Mesenchymal stem cell (in vitro differentiated cells and primary cell): Measurements from ENCODE around the gene ANKRD66.

Experiments
- DNase-seq: peaks from one replicate; pipeline ENCODE4 v3.0.0-alpha.2; 2013
- H2AFZ ChIP-seq: one replicate; pipeline ENCODE4 v1.6.1; 2013; ENCODE audit warnings: low read depth, mild to moderate bottlenecking, control low read depth, inconsistent platforms, low read length, moderate library complexity
- H2AK5ac ChIP-seq: 2 replicates; pipeline ENCODE4 v1.6.1; 2013; ENCODE audit warnings: low read length, moderate library complexity, mild to moderate bottlenecking, inconsistent platforms; ENCODE audit not compliant: severe bottlenecking
- H2BK120ac ChIP-seq: one replicate; pipeline ENCODE4 v1.6.1; 2013; ENCODE audit warnings: low read depth, mild to moderate bottlenecking, inconsistent platforms, low read length, moderate library complexity
- H2BK12ac ChIP-seq, 2 experiments: one replicate each; pipeline ENCODE4 v1.6.1; 2013; ENCODE audit warnings: inconsistent platforms in 2 of 2, low read length in 2 of 2, mild to moderate bottlenecking in 2 of 2, moderate library complexity in 2 of 2, control low read depth in 1 of 2
- H2BK15ac ChIP-seq: one replicate; pipeline ENCODE4 v1.6.1; 2013; ENCODE audit warnings: mild to moderate bottlenecking, low read depth, inconsistent platforms; ENCODE audit not compliant: poor library complexity, severe bottlenecking
- H2BK5ac ChIP-seq: 2 replicates; pipeline ENCODE4 v1.6.1; 2013; ENCODE audit warnings: low read depth, mild to moderate bottlenecking, low read length, control low read depth, inconsistent platforms; ENCODE audit not compliant: poor library complexity, severe bottlenecking
- H3K14ac ChIP-seq, 2 experiments: one replicate each; pipeline ENCODE4 v1.6.1; 2013; ENCODE audit warnings: inconsistent platforms in 2 of 2, low read length in 2 of 2, control low read depth in 1 of 2, mild to moderate bottlenecking in 1 of 2, moderate library complexity in 1 of 2
- H3K18ac ChIP-seq, 2 experiments: one replicate each; pipeline ENCODE4 v1.6.1; 2013; ENCODE audit warnings: inconsistent platforms in 2 of 2, low read length in 2 of 2, control low read depth in 1 of 2, low read depth in 1 of 2, mild to moderate bottlenecking in 1 of 2
- H3K23ac ChIP-seq, 2 experiments: one replicate each; pipeline ENCODE4 v1.6.1; 2013; ENCODE audit warnings: inconsistent platforms in 2 of 2, low read length in 2 of 2, mild to moderate bottlenecking in 2 of 2, moderate library complexity in 2 of 2, control low read depth in 1 of 2
- H3K27ac ChIP-seq: 2 replicates; pipeline ENCODE4 v1.5.1; 2013; ENCODE audit warnings: mild to moderate bottlenecking, moderate library complexity, low read length, control low read depth, inconsistent platforms; ENCODE audit not compliant: poor library complexity, severe bottlenecking
- H3K27me3 ChIP-seq, 2 experiments: 2 replicates each; pipeline versions ENCODE4 v1.6.1 to v1.7.0; 2013; ENCODE audit warnings: low read length in 2 of 2, mild to moderate bottlenecking in 2 of 2, moderate library complexity in 2 of 2, control low read depth in 1 of 2, inconsistent platforms in 1 of 2; ENCODE audit not compliant: control insufficient read depth in 1 of 2, insufficient read depth in 1 of 2
- H3K36me3 ChIP-seq, 2 experiments: 2 replicates each; pipeline versions ENCODE4 v1.6.1 to v1.7.0; 2013; ENCODE audit warnings: low read length in 2 of 2, control low read depth in 1 of 2, inconsistent platforms in 1 of 2, low read depth in 1 of 2, mild to moderate bottlenecking in 1 of 2; ENCODE audit not compliant: insufficient read depth in 2 of 2, control insufficient read depth in 1 of 2
- H3K4ac ChIP-seq, 2 experiments: one replicate each; pipeline ENCODE4 v1.6.1; 2013; ENCODE audit warnings: inconsistent platforms in 2 of 2, low read length in 2 of 2, mild to moderate bottlenecking in 2 of 2, moderate library complexity in 2 of 2, control low read depth in 1 of 2, low read depth in 1 of 2
- H3K4me1 ChIP-seq: 2 replicates; pipeline ENCODE4 v1.6.1; 2013; ENCODE audit warnings: low read depth, low read length, control low read depth; ENCODE audit not compliant: control insufficient read depth, insufficient read depth
- H3K4me2 ChIP-seq: 2 replicates; pipeline ENCODE4 v1.6.1; 2013; ENCODE audit warnings: low read length, mild to moderate bottlenecking, inconsistent platforms; ENCODE audit not compliant: poor library complexity, severe bottlenecking
- H3K4me3 ChIP-seq, 2 experiments: 2 replicates each; pipeline versions ENCODE4 v1.5.1 to v1.7.0; 2013; ENCODE audit warnings: low read length in 2 of 2, mild to moderate bottlenecking in 2 of 2, control low read depth in 1 of 2, low read depth in 1 of 2; ENCODE audit not compliant: insufficient read depth in 1 of 2
- H3K79me1 ChIP-seq: replicated peaks from 2 replicates; pipeline ENCODE4 v1.6.1; 2013; ENCODE audit warnings: mild to moderate bottlenecking, control low read depth, low read length, inconsistent platforms; ENCODE audit not compliant: poor library complexity, severe bottlenecking
- H3K9ac ChIP-seq: 2 replicates; pipeline ENCODE4 v1.7.0; 2013; ENCODE audit warnings: mild to moderate bottlenecking, low read length, moderate library complexity
- H3K9me3 ChIP-seq: 2 replicates; pipeline ENCODE4 v1.7.0; 2013; ENCODE audit warnings: mild to moderate bottlenecking, low read length; ENCODE audit not compliant: control insufficient read depth
- H4K8ac ChIP-seq: one replicate; pipeline ENCODE4 v1.6.1; 2013; ENCODE audit warnings: inconsistent platforms, mild to moderate bottlenecking, low read length, moderate library complexity
- H4K91ac ChIP-seq: one replicate; pipeline ENCODE4 v1.6.1; 2013; ENCODE audit warnings: mild to moderate bottlenecking, low read length, inconsistent platforms
- WGBS: methylation state at CpG from one replicate; pipeline ENCODE4 v1.1.7; 2013; ENCODE audit warnings: mixed read lengths; 5-methylcytosine and 5-hydroxymethylcytosine counted together

The ANKRD66 gene

GRCh38 chr6:46735720-46736031, 11.1 kb upstream of the ANKRD66 start:
- Histone ChIP-seq H3K23ac (no peak overlapping the region), H3K79me1 (no peaks in the 10 kb centered on the region), H3K27ac (no peak overlapping the region), H2AK5ac (no peak overlapping the region), H2BK15ac (no peak overlapping the region), H3K9me3 (no peaks in the 10 kb centered on the region), H3K4ac (no peak overlapping the region), H3K4me1 (peaks cover 9% of the 10 kb centered on the region), H2BK12ac (no peak overlapping the region), H3K4me2 (peak overlapping the region; percentile 100), H4K8ac (no peak overlapping the region), H4K91ac (no peak overlapping the region), H3K9ac (peak overlapping the region; percentile 26), H2AFZ (no peak overlapping the region), H2BK120ac (no peak overlapping the region), H3K36me3 (no peaks in the 10 kb centered on the region), H2BK5ac (no peak overlapping the region), H3K4me3 (peak overlapping the region in 1 of 2 experiments; percentile 83), H3K18ac (no peak overlapping the region), H3K14ac (no peak overlapping the region), H3K27me3 (peaks cover 19 to 43% of the 10 kb centered on the region in 2 experiments)
- WGBS: 32% methylated on average over 6 of the region's 8 CpGs
- no peak for DNase-seq

DNA sequence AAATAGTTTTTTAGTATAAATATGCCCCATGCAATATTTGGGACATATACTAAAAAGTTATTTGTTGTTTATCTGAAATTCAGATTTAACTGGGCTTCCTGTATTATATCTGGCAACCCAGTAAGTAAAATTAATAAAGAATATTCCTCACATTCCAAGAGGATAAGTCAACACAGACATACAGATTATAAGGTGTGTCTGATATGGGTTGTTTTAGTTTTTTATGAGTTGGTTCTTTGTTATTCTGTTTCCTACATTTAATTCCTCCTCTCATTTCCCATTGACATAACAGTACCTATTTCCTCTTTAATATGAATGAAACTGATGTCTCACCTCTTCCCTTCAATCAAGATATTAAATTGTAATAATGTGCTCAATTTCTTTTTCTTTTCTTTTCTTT, 9.8 kb upstream of the ANKRD66 start:
- no peak overlapping the region for H3K23ac ChIP-seq
- H2AFZ ChIP-seq: no peak overlapping the region
- no peaks in the 10 kb centered on the region for H3K36me3 ChIP-seq
- H3K18ac ChIP-seq: no peak overlapping the region
- no peak overlapping the region for H2AK5ac ChIP-seq
- H3K27ac ChIP-seq: no peak overlapping the region
- no peak overlapping the region for H3K4me2 ChIP-seq
- H3K14ac ChIP-seq: no peak overlapping the region
- peaks cover 19 to 43% of the 10 kb centered on the region in 2 experiments for H3K27me3 ChIP-seq
- H3K4me3 ChIP-seq: no peak overlapping the region
- no peak for DNase-seq
- H3K9ac ChIP-seq: no peak overlapping the region
- H2BK5ac ChIP-seq: no peak overlapping the region
- H3K4ac ChIP-seq: no peak overlapping the region
- H2BK15ac ChIP-seq: no peak overlapping the region
- H4K8ac ChIP-seq: no peak overlapping the region
- H3K4me1 ChIP-seq: peaks cover 9% of the 10 kb centered on the region
- H3K9me3 ChIP-seq: no peaks in the 10 kb centered on the region
- no peak overlapping the region for H2BK12ac ChIP-seq
- no peak overlapping the region for H4K91ac ChIP-seq
- H2BK120ac ChIP-seq: no peak overlapping the region
- H3K79me1 ChIP-seq: no peaks in the 10 kb centered on the region

DNA sequence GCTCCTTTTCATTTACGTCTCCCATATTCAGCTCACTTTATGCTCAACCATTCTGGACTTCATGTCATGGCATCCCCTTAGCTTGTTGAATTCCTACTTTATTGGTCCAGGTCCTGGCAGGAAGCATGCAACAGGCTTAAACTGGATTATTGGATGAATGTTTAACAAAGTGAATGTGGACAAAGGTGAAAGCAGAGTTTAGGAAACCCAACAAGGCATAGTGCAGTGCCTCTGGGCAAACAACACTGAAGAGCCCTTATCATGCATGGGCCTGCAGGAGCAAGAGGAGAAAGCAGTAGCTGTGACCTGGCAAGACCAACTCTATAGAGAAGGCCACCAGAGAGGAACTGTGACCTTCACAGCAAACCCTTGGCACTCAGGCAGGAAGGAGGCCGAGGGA, 5.3 kb upstream of the ANKRD66 start:
- H3K79me1 ChIP-seq: no peaks in the 10 kb centered on the region
- H3K9me3 ChIP-seq: no peaks in the 10 kb centered on the region
- no peak overlapping the region for H3K18ac ChIP-seq
- no peak overlapping the region for H3K14ac ChIP-seq
- no peak overlapping the region for H3K4ac ChIP-seq
- H3K27ac ChIP-seq: no peak overlapping the region
- no peak overlapping the region for H3K23ac ChIP-seq
- 80% methylated on average over 2 of the region's 2 CpGs for WGBS
- H3K4me2 ChIP-seq: no peak overlapping the region
- H3K27me3 ChIP-seq: peaks cover 21 to 36% of the 10 kb centered on the region in 2 experiments
- no peak overlapping the region for H4K91ac ChIP-seq
- H2BK12ac ChIP-seq: no peak overlapping the region
- DNase-seq: no peak
- no peak overlapping the region for H2AK5ac ChIP-seq
- no peak overlapping the region for H4K8ac ChIP-seq
- H2BK120ac ChIP-seq: no peak overlapping the region
- no peaks in the 10 kb centered on the region for H3K4me1 ChIP-seq
- H2BK15ac ChIP-seq: no peak overlapping the region
- no peaks in the 10 kb centered on the region for H3K36me3 ChIP-seq
- H2BK5ac ChIP-seq: no peak overlapping the region
- no peak overlapping the region for H2AFZ ChIP-seq
- no peak overlapping the region for H3K9ac ChIP-seq
- H3K4me3 ChIP-seq: no peak overlapping the region

- H3K27ac ChIP-seq: no peak overlapping the region
- no peak overlapping the region for H2AFZ ChIP-seq
- no peak overlapping the region for H2BK15ac ChIP-seq
- H3K4me2 ChIP-seq: no peak overlapping the region
- 96% methylated on average over 4 of the region's 4 CpGs for WGBS
- H3K4me3 ChIP-seq: no peak overlapping the region
- H3K23ac ChIP-seq: no peak overlapping the region
- H3K4ac ChIP-seq: no peak overlapping the region
- H3K4me1 ChIP-seq: no peaks in the 10 kb centered on the region
- H2BK12ac ChIP-seq: no peak overlapping the region
- no peak overlapping the region for H2AK5ac ChIP-seq
- no peak overlapping the region for H3K9ac ChIP-seq
- no peak overlapping the region for H4K8ac ChIP-seq
- no peak overlapping the region for H2BK5ac ChIP-seq
- no peaks in the 10 kb centered on the region for H3K9me3 ChIP-seq
- DNase-seq: no peak
- peaks cover 20 to 31% of the 10 kb centered on the region in 2 experiments for H3K27me3 ChIP-seq
- H3K79me1 ChIP-seq: no peaks in the 10 kb centered on the region
- no peak overlapping the region for H3K14ac ChIP-seq
- H3K18ac ChIP-seq: no peak overlapping the region
- H4K91ac ChIP-seq: no peak overlapping the region
- no peak overlapping the region for H2BK120ac ChIP-seq
- no peaks in the 10 kb centered on the region for H3K36me3 ChIP-seq
Measured at GRCh38 chr6:46741910-46742309, 4.8 kb upstream of the ANKRD66 start.
